HS-5 (cell line): ENCODE data around the gene CLASP2.
"Not testable (repeated sequence)": the region's sequence is repeated elsewhere in the genome, so short reads cannot be mapped to it uniquely, and the experiment has no call there.

ENCODE experiments used
- DNase-seq: peaks from one replicate; pipeline ENCODE4 v3.0.0-alpha.2; 2012; ENCODE audit warnings: low read depth

CLASP2 gene

DNA sequence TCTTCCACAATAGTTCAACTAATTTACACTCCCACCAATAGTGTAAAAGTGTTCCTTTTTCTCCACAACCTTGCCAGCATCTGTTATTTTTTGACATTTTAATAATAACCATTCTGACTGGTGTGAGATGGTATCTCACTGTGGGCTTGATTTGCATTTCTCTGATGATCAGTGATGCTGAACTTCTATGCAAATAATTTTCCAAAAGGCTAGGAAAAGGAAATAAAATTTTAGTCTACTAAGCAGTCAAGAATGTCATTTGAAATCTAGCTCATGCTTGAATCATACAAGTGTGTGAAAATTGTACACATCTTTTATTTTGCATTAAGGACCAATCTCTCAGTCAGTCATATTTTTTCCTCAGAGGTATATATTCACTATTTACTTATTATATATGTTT lies 176.1 kb downstream of the CLASP2 start:
- no peak for DNase-seq

DNA sequence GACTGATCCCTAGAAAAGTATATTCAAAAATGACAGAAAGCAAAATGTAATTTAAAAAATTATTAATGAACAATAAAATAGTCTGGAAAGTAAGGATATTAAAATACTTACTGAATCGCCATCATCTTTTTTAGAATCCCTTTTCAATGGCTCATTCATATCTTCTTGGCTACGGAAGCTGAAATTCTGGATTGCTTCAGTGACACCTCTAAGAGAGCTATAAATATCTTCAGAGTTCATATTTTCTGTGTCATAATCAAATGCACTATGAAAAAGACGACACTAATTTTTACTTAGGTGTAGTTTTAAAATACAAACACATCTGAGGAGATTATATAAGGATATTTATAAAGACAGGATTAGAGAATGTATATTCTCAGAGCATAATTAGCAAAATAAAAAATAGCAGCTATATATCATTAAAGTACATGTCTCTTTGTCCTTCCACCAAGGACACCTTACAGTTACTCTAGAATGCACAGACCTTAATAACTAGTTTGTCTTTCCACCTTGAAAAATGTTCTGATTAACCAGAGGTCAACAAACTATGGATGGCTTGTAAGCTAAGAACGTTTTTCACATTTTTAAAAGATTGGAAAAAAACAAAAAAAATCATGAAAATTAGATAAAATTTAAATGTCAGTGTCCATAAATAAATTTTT lies 179.2 kb downstream of the CLASP2 start:
- no peak for DNase-seq

DNA sequence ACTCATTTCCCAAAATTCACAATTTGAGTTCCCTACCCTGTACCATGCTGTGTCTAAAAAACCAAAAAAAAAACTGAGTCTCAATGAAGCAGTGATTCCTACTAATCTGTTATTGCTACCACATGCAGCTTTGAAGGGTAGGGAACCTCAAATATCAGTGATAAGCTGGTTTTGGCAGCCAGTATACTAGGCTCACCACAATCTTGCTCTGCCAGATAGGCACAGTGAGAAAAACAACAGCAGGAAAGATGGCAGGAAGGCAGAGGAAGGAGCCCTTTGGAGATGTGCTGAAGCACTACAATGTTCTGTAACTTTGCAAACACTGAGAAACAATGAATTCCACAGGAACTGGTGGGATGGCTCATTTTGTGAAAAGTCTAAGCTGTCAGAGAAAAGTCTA lies 180.9 kb downstream of the CLASP2 start:
- DNase-seq: no peak

DNA sequence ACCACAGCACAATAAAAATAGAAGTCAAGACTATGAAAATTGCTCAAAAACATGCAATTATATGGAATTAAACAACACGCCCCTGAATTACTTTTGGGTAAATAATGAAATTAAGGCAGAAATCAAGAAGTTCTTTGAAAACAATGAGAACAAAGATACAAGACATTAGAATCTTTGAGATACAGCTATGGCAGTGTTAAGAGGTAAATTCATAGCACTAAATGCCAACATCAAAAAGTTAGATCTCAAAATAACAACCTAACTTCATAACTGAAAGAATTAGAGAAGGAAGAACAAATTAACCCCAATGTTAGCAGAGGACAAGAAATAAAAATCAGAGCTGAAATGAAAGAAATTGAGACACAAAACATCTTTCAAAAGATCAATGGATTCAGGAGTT lies 191.3 kb downstream of the CLASP2 start:
- DNase-seq: no peak

DNA sequence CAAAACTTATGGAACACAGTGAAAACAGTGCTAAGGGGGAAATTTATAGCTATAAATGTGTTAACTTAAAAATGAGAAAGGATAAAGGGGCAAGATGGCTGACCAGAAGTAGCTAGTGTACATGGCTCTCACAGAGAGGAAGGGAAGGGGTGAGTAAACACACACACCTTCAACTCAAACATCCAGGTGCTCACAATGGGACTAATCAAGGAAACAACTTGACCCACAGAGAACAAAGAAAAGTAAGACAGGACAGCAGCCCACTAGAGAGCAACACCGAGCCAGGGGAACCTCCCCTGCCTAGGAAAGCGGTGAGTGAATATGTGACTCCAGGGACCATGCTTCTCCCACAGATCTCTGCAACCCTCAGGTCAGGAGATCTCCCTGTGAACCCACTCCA lies 192.8 kb downstream of the CLASP2 start:
- no peak for DNase-seq

DNA sequence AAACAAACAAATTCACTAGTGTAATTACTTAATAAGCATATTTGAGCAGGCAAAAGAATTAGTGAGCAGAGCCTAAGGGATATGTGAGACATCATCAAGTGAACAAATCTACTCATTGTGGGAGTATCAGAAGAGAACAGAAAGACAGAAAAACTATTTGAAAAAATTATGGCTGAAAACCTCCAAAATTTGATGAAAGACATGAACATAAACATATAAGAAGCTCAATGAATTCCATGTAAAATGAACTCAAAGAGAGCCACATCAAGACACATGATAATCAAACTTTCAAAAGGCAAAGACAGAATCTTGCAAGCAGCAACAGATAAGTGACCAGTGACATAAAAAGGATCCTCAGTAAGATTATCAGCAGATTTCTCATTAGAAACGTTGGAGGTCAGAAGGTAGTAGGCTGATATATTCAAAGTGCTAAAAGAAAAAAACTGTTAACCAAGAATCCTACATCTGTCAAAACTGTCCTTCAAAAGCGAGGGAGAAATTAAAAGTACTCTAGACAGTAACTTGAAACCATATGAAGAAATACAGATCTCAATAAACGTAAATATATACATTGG lies 194.9 kb downstream of the CLASP2 start:
- DNase-seq: no peak

DNA sequence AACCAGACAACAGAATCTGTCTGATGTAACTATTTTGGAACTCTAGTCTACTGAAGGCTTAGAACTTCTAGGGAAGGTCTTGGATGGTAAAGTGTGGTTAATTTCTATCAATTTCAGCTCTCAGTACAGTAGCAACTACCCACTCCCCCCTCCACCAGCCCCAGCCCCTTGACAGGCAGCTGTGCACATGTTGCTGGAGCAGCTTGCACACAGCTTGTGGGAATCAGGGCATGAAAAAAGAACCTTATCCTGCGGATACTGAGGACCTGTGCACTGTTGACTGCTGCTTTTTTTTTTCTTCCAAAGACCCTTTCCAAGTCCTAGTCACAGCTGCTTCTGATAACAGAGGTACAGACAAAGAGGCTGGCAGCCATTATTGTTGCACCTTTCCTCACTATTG lies 196.3 kb downstream of the CLASP2 start:
- no peak for DNase-seq

DNA sequence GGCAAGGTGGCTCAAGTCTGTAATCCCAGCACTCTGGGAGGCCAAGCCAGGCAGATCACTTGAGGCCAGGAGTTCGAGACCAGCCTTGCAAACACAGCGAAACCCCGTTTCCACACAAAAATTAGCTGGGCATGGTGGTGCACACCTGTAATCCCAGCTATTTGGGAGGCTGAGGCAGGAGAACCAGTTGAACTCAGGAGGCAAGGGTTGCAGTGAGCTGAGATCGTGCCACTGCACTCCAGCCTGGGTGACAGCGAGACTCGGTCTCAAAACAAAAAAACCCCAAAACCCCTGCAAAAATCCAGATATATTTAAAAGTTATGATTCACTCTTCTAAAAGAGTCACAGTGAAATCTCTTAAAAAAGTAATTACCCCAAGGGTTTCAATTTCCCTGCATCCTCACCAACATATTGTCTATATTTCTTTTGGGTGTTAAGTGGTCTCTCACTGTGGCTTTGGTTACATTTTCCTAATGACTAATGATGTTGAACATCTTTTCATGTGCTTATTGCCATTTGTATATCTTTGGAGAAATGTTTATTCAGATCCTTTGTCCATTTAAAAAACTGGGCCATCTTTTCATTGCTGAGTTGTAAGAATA lies 204.7 kb downstream of the CLASP2 start:
- no peak for DNase-seq

DNA sequence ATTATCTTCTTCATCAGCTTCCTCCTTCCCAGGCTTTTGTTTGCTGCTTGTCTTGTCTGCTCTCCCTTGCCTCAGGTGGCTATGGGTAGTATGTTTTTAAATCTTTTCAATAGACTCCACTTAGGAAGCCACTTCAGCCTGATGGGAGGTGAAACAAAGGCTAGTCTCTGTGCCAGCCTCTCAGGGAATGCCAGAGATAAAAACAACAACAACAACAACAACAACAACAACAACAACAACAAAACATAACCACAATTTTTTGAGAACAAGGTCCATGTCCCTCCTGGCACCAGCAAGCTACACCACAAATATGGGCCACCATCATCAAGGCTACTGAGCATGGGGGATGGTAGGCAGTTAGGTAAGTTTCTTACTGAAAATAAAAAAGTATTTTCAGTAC lies 213.0 kb downstream of the CLASP2 start:
- DNase-seq: no peak

DNA sequence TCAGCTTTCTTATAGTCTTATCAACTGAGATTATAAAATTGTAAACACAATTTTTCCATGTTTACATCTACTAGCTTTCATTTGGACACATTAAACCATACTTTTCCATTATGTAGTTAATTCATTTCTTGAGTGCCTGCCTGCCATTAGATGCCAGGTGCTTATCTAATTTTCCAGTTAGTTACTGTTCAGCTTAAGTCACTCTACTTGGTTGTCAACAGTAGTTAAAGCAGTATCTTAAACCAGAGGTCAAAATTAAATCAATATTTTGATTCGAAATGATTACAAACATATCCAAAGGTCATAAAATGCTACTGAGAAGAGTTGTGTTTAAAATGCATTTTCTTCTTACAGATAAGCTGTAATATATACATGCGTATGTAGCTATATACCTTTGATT lies 221.6 kb downstream of the CLASP2 start:
- no peak for DNase-seq

DNA sequence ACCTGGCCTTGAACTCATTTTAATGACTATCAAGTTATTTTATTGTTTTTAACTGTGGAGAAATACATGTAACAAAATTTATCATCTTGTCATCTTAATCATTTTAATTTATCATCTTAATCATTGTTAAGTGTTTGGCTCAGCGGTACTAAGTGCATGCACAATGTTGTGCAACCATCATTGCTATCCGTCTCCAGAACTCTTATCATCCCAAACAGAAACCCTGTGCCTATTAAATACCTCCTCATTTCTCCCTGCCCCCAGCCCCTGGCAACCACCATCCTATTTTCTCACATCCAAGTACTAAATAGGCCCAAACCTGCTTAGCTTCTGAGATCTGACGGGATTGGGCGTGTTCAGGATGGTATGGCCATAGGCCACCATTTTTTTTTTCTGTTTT lies 226.3 kb downstream of the CLASP2 start:
- DNase-seq: no peak

DNA sequence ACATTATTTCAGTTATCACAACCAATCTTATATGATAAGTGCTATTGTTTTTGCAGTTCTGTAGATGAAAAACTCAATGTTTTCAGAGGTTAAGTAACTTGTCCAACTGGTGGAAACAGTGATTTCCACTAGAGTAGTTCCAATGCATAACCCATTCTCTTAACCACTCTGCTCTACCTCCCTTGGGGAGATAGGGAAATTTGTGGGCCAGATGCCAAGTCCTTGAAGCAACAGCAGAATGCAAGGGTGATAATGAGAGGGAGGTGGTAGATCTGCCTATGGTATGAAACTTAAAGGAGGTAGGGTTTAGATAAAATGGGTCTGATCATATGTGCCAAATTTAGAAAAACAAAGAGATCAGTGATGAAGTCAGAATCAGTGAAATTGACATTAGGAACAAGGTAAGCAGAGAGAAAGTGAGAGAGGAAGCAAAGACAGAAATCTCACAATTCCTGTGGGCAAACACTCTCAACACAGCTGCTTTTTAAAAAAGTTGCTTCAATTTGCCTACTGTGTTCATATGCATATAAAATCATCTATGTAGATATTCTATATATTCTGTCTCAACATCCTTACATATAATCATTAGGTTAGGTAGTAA lies 227.3 kb downstream of the CLASP2 start:
- no peak for DNase-seq

DNA sequence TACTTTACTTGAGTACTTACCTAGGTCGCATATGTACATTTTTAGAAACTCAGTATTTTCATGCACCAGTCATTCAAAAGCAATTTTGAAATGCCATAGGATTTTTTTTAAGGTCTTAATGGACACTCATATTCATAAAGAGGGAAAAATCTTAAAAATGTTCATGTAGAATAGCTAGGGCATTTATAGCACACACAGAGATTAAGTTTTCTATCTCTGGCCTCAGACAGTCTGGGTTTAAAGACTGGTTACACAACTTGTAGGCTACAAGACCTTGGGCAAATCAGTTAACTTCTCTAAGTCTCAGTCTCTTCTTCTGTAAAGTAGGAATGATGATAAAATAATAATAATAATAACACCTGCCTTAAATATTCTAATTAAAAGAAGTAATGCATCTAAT lies 229.4 kb downstream of the CLASP2 start:
- DNase-seq: no peak

DNA sequence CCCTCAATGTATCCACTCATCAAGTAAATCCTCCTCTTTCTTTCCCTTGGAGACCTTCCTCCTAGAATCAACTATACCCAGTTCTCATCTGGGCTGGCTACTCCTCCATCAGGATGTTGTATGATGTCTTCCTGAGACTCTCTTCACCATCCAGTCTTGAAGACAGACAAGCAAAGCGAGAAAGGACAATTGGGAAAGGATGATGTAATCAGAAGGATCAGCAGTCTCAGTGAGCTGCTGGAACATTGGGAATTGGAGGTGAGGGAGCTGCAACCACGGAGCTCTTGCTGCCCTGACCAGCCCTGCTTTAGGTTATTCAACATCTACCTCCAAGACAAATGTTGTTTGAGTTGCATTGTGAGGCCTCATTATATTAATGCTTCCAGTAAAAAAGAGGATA lies 229.8 kb downstream of the CLASP2 start:
- DNase-seq: no peak

DNA sequence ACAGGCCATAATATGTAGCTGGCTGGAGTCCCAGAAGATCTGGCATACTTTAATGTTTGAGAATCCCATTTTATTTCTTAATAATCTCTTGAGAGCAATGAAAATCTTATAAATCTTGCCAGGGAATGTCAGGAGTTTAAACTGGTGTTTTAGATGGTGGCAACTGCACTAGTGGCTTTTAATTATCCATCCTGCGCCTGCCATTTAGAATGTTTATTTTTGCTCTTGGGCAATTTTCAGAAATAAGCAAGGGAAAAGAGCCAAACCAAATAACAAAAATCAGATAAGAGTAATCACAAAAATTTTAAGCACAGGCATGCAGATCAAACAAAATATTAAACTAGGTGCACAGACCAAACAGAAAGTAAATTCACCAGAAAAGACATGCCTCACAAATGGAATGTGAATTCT lies 235.9 kb downstream of the CLASP2 start:
- DNase-seq: no peak

DNA sequence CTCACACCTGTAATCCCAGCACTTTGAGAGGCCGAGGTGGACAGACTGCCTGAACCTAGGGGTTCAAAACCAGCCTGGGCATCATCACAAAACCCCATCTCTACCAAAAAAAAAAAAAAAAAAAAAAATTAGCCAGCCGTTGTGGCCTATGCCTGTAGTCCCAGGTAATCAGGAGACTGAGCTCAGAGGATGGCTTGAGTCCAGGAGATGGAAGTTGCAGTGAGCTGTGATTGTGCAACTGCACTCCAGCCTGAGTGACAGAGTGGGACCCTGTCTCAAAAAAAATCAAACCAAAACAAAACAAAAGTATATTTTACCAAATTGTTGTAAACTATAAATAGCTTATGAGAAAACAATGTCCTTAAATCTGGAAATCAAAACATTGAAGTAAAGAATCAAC lies 243.2 kb downstream of the CLASP2 start:
- no peak for DNase-seq

DNA sequence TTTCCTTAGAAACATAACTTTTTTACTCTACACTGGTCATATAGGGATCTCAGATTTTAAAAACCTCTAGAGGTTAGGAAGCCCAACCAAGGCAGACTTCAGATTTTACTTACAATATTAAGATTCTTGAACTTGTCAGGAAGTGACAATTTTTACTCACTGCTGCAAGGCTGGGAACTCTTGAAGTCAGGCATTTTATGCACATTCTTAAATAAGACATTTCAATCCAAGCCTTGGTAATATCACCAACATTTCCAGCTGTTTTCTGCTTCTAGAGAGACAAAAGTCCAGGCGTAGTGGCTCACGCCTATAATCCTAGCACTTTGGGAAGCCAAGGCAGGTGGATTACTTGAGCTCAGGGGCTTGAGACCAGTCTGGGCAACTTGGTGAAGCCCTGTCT lies 244.2 kb downstream of the CLASP2 start:
- DNase-seq: no peak

DNA sequence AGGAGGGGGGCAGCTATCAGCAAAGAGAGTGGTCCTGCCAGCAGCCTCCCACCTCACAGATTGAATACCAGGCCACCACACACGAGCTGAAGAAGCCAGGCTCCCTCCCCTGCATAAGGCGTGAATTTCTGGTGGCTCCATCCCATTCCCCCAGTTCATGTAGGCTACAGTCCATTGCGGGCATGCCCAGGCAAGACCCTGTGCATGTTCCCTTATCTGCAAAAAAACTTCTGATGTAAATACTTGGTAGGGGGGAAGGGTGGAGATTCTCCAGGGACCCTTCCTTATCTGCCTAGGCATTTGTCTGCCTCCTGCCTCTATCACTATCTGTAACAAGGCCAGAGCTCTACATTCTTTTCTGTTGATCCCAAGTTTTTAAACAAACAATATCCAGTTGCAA lies 250.3 kb downstream of the CLASP2 start:
- DNase-seq: no peak

DNA sequence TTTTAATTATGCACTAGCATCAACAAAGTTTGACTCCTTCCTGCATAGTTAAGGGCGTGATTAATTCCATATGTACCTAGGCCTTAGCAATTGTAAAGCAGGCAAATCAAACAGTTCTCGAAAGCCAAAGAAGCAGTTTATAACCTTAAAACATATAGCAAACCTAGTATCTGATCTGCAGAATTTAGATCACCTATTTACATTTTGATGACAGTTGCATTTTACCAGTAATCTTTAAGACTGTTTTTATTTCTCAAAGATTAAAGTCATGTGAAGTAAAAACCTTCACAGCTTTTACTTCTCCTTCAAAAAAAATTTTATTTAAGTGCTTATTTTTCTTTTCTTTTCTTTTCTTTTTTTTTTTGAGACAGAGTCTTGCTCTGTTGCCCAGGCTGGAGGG lies 257.0 kb downstream of the CLASP2 start:
- DNase-seq: no peak

DNA sequence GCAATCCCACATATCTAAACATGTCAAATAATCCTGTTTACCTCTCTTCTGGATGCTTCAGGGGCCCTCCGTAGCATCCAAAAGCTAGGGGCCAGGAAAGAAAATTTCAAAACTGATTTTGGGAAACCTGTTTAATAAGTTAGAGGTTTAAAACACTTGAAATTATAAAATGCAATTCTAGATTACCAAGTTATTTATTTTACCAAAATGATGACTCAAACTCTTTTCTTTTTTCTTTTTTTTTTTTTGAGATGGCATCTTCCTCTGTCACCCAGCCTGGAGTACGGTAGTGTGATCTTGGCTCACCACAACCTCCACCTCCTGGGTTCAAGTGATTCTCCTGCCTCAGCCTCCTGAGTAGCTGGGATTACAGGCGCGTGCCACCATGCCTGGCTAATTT lies 258.5 kb downstream of the CLASP2 start:
- DNase-seq: not testable (repeated sequence)

DNA sequence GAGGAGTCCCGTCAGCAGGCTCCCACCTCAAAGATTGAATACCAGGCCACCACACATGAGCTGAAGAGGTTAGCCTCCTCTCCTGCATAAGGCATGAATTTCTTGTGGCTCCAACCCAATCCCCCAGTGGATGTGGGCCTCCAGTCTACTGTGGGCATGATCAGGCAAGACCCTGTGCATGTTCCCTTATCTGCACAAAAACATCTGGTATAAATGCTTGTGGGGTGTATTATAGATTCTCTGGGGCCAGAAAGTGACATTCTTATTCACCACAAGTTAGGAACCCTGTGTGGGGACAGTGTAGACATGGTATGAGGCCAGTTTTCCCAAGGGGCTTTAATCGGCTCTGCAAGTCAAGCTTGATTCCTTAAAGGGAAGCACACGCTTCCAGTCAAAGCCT lies 259.6 kb downstream of the CLASP2 start:
- DNase-seq: no peak

DNA sequence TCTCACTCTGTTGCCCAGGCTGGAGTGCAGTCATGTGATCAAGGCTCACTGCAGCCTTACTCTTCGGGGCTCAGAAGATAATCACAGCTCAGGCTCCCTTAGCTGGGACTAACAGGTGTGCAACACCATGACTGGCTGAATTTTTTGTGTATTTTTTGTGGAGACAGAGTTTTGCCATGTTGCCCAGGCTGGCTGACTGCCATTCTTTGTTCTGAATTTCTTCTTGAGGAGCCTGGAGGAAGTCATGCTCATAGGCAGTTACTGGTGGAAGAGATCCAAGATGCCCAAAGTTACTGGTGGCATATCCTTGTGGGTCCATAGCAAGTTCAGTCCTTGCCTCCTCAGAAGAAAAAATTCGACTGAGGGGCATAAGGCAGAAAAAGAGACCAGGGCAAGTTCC lies 261.3 kb downstream of the CLASP2 start:
- no peak for DNase-seq

DNA sequence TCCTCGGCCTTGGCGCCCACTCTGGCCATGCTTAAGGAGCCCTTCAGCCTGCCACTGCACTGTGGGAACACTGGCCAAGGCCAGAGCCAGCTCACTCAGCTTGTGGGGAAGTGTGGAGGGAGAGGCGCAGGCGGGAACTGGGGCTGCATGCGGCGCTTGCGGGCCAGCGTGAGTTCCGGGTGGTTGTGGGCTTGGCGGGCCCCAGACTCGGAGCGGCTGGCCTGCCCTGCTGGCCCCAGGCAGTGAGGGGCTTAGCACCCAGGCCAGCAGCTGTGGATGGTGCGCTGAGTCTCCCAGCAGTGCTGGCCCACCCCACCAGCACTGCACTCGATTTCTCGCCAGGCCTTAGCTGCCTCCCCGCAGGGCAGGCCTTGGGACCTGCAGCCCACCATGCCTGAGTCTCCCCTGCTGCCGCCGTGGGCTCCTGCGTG lies 264.7 kb downstream of the CLASP2 start:
- no peak for DNase-seq

DNA sequence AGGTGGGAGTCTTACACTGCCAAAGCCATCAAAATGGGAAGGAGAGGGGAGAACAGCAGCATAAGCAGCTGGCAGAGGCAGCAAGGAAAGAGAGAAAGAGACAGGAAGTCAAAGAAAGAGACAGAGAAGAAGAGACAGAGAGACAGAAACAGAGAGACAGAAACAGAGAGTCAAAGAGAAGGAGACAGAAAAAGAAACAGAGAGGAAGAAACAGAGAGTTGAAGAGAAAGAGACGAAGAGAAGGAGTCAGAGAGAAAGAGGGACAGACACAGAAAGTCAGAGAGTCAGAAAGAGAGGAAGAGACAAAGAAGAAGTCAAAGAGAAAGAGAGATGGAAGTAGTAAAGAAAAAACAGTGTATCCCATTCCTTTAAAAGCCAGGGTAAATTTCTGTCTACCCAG lies 266.1 kb downstream of the CLASP2 start:
- DNase-seq: not testable (repeated sequence)
